ENCODE data around the gene TEX2. TPM values are rescaled to one million over a fixed set of nuclear protein-coding genes. Genes with fewer than 3 reads are reported as not detected.
"Not testable (repeated sequence)": the region's sequence is repeated elsewhere in the genome, so short reads cannot be mapped to it uniquely, and the experiment has no call there.

Gene TEX2
- total RNA-seq, 2 donors from 2014 or later: 24.6 to 27.4 TPM

DNA sequence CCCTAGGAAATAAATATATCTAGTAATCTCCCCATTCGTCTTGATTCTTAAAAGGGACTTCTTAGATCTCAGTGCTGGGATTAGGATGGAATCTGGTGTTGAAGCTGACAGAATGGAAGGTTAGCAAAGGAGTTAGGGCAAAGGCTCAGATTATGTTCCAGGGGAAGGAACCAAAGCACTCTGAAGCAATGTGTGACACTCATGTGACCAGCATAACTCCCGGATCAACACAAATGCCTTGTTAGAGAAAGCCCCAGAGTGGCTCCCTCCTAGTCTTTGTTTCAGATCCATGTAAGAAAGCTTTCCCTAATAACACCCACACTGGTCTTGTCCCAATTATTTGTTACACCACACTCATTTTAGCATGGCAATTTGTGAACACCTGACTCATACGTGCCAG is 70.5 kb downstream of the TEX2 start:
- no peak for DNase-seq (ENCODE audit: low spot score)
- intact Hi-C loops (cut with DNase I): no loop called here

DNA sequence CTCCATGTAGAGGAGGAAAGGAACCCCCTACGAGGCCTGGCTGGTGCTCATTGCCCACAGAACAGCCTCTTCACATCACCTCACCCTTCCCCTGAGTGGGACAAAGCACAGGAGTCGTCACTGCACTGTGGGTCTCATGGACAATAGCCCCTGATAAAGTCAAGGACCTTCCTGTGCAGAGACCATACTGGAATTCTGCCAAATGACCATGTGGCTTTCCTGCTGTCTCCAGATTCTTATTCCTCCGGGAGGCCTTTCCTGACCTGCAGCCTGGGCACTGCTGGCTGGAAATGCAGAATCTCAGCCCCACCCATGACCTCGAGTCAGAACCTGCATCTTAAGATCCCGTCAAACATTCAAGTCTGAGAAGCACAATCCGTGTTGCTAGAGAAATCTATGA is 72.6 kb downstream of the TEX2 start:
- intact Hi-C loops (cut with DNase I): no loop called here

DNA sequence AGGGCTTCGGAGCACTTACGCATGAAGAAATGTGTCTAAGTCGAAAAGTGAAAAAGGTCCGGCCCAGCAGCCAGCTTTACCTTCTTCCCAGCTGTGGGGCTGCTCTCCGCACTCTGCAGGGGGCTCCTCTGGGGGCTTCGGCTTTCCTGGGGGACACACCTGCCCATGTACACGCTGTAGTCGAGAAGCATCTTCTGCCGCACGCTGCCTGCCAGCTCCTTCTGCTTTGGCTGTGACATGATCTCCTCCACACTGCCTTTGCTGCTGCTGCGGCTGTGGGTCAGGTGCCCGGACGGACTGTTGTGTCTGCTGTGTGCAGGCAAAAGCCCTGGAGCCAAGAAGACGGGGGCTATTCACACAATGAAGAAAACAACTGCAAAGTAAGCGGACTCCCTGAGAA is 75.0 kb downstream of the TEX2 start:
- DNase-seq (ENCODE audit: low spot score): no peak
- intact Hi-C loops (cut with DNase I): no loop called here

More for the DNA sequence above, 72.6 kb downstream of the TEX2 start:
- DNase-seq (ENCODE audit: low spot score): no peak

DNA sequence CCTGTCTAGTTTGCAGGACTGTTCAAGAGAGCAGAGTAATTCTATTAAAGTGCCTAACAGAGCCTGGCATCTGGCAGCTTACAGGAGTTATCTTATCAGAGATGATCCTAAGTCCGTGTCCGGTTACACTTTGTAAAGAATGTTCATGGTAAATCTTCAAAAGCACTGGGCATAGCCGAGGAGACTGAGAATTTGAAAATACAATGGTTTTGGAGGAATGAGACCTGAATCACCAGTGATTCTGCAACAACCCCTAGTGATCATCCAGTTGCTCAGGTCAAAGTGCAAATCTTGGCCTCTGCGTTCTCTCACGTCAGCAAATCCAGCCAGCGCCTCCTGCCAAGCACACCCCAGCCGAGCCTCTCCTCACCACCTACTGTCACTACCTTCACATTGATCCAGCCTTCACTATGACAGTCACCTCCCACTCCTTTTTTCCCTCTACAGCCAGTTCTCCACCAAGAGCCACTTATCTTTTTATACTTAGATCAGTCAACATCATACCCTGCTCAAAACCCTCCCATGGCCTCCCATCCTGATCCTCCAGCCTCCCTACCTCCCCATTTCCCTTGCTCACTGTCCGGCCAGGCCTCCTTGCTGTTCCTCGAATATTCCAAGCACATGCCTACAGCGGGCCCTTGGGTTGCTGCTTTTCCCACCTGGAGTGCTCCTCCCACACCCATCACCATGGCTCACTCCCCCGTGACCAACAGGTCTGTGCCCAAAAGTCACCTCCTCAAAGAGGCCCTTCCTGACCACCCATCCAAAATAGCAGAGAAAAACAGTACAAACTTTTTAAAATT is 75.8 kb downstream of the TEX2 start:
- intact Hi-C loops (cut with DNase I): no loop called here
- no peak for DNase-seq (ENCODE audit: low spot score)

DNA sequence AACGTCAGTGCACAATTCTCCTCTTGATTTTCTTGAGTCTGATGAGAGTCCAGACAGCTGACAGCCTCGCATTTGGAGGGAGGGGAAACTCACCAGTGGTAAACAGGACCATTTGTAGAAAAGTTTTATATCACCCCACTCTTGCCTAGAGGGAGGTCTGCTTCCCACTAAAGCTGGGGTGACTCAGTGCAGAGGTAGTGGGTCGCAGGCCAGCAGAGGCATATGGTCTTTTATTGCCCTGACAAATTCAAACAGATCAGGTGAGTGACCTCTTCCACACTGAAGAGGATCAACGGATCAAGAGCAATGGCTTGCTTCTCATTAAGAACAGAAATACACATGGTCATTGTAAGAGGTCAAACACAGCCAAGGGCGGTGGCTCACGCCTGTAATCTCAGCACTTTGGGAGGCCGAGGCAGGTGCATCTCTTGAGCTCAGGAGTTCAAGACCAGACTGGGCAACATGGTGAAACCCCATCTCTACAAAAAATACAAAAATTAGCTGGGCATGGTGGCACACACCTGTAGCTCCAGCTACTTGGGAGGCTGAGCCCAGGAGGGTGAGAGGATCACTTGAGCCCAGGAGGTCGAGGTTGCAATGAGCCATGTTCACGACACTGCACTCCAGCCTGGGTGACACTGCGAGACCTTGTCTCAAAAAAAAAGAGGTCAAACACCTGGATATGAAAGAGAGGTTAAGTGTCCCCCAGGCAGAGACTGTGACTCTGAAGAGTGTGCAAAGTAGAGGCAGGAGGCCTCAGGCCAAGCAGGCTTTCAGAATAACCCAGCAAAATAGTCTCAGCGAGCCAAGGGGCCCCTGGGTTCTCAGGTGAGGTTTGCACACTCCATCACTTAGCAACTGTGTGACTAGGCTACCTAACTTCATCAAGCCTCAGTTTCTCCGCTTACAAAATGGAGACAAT is 76.6 kb downstream of the TEX2 start:
- intact Hi-C loops (cut with DNase I): no loop called here
- no peak for DNase-seq (ENCODE audit: low spot score)

DNA sequence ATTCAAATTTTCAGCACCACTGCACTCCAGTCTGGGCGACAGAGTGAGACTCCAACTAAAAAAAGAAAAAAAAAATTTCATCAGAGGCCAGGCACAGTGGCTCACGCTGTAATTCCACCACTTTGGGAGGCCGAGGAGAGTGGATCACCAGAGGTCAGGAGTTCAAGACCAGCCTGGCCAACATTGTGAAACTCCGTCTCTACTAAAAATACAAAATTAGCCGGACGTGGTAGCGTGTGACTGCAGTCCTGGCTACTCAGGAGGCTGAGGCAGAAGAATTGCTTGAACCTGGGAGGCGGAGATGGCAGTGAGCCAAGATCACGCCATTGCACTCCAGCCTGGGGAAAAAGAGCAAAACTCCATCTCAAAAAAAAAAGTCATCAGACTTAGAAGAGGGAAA is 77.5 kb downstream of the TEX2 start:
- peak; percentile 87 for DNase-seq (ENCODE audit: low spot score)
- intact Hi-C loops (cut with DNase I): not testable (repeated sequence)

DNA sequence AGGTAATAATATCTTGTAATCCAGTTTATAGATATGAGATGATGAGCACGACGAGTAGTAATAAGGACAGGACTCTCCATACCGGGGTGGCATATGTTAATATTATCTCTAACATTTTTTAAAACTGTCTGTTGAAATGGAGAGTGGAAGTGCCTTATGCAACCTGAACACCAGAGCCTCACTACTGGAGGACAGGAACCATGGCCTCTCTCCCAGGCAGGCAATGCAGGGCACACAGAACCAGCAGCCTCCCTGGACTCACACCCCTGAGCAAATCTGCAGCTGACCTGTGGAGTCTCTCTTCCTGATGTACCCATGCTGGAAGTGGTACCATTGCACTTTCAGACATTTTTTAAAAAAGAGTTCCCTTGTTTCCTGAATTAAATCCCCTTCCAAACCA is 78.0 kb downstream of the TEX2 start:
- intact Hi-C loops (cut with DNase I): no loop called here
- DNase-seq (ENCODE audit: low spot score): no peak

DNA sequence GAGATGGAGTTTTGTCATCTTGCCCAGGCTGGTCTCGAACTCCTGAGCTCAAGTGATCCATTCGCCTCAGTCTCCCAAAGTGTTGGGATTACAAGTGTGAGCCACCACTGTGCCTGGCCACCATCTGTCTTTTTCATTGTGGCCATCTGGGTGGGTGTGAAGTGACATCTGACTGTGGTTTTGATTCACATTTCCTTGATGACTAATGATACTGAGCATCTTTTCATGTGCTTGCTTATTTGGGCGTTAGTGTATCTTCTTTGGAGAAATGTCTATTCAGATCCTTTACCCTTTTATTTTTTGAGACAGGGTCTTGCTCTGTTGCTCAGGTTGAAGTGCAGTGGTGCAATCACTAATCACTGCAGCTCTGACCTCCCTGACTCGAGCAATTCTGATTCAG is 79.2 kb downstream of the TEX2 start:
- intact Hi-C loops (cut with DNase I): no loop called here
- no peak for DNase-seq (ENCODE audit: low spot score)

DNA sequence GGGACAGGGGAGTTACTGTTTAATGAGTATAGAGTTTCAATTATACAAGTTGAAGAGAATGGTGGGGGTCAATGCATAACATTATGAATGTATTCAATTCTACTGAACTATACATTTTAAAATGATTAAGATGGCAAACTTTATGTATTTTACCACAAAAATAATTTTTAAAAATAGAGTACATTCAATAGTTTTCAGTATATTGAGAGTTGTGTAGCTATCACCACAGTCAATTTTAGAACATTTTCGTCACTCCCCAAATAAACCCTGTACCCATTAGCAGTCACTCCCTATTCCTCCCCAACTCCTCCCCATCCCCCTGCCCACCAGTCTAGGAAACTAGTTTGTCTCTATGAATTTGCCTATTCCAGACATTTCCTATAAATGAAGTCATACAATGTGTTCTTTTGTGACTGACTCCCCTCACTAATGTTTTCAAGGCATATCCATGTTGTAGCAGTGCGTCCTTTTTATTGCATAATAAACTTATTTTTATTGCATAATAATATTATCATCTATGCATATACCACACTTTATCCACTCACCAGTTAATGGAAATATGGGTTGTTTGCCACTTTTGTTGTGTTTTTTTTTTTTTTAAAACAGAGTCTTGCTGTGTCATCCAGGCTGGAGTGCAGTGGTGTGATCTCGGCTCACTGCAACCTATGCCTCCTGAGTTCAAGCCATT is 80.6 kb downstream of the TEX2 start:
- intact Hi-C loops (cut with DNase I): no loop called here
- no peak for DNase-seq (ENCODE audit: low spot score)

DNA sequence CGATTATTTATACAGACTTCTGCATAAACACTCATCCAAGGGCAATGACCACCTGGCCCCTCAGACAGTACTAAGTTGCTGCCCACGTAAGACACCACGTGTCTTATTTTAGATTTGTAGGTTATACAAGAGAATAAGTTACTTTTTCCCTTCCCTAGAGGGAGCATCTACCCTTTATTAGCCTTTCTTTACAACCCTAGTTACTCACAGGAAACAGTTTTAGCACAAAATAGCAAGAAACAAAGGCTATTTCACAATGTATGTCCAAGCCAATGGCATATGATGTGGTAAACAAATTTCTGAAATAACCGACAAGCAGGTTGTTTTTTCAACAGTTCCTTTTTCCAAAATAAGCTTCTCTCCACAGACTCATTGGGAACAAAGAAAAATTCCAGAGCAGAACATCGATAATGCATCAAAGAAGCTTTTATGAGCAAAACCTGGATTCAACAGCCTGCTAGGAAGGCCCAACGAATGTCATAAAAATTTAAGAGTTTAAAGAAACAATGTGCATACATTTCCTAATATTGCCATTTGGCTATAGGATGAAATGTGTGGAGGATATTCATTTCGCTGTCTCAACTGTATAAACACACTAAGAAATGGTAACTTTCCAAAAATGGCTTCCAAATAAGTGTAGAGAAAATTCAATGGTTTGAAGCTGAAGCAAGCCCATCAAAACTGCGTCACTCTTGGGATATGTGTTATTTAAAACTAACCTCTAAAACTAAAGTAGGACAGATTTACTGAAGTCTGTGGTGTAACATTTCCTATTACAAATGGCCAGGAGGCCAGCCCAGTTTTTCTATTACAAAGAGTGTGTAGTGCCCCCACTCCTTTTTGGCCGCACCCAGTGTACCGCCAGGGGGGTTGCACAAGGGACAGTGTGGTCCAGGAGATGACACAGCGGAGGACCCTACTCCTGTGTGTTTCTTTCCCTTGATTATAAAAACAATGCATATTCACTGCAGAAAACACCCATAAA is 82.7 kb downstream of the TEX2 start:
- no peak for DNase-seq (ENCODE audit: low spot score)

DNA sequence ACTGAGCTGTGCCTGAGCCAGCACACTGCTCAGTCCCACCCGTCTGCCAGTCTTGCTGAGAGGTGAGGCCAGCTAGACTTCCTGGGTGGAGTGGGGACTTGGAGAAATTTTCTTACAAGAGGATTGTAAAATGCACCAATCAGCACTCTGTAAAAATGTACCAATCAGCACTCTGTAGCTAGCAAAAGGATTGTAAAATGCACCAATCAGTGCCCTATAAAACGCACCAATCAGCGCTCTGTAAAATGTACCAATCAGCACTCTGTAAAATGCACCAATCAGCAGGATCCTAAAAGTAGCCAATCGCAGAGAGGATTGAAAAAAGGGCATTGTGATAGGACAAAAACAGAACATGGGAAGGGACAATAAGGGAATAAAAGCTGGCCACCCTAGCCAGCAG is 84.0 kb downstream of the TEX2 start:
- intact Hi-C loops (cut with DNase I); DNase-seq (ENCODE audit: low spot score): not testable (repeated sequence)

More for the DNA sequence above, 82.7 kb downstream of the TEX2 start:
- intact Hi-C loops (cut with DNase I): no loop called here

DNA sequence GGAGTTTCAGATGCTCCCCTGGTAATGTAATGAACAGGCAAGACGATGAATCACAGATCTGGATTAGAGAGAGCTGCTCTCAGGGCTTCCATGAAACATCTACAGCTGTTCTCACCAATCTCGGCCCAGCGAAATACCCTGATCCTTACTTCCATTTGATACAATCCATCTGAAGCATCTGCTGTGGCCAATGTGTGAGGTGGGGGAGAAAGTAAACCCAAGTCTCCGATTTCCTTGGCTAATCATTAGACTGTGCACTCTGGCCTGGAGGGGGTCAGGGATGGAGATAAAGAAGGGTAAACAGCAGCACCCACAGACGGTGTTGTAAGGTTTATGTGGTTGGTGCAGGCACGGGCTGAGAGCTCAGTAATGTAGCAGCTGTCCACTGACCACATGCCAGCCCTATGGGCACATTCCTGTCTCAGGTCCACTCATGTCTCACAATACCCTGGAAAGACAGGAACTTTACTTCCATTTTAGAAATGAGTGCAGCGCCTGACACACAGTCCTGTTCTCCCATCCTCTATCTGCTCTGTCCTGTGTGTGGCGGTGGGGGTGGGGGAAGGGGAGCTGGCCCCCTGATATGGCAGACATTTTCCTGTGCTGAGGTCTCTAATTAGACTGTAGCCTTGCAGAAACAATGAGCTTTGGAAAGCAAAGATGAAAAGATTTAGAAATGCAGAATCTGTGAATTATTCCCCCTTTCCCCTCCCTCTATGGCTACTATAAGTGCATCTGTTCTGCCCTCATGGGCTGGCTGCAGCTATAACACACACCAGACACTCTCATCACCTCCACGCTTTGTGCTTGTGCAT is 84.8 kb downstream of the TEX2 start:
- intact Hi-C loops (cut with DNase I): no loop called here
- no peak for DNase-seq (ENCODE audit: low spot score)

DNA sequence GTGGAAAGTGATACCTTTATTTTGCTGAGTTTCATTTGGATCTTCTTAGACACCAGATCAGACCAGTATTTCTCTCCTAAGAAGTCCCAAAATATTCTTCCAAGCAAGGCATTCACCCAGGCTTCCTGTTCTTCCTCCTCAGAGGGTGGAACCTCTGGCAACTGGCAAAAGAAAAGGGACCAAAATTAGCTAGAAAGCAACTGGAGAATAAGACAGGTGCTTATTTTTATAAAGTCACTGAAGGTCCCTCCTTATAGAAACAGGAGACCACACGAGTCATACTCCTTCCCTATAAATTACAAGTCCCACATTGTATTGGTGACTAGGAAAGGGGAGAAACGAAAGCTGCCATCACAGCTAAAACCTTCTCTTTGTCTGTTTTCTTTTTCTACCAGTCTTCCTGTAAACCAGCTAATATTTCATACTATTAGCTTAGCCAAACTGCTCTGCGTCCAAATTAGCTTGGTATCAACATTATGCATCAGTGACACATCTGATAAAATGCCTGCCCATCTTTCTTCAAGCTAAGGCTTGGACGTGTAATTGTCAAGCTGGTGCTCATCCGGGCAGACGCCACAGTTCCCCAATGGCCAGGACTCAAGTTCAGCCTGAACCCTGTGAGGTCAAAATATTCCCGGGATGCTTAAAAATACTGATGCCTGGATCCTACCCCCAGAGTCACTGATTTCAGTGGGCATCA is 85.6 kb downstream of the TEX2 start:
- no peak for DNase-seq (ENCODE audit: low spot score)
- intact Hi-C loops (cut with DNase I): no loop called here

DNA sequence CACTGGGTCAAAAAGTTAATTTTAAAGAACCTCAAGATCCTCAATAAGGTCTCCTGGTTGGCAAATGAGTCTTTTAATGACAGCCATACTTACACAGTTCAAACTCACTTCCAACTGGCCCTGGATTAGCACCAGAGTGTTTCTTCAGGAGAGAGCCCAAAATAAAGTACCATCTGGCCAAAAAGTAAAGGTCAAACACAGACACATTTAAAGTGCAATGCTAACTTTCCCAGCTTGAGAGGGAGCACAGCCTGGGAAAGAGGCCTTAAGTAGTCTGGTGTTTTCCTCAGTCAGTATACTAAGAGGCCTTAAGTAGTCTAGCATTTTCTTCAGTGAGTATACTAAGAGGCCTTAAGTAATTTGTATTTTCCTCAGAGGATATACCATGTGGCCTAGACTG is 86.5 kb downstream of the TEX2 start:
- intact Hi-C loops (cut with DNase I): no loop called here

DNA sequence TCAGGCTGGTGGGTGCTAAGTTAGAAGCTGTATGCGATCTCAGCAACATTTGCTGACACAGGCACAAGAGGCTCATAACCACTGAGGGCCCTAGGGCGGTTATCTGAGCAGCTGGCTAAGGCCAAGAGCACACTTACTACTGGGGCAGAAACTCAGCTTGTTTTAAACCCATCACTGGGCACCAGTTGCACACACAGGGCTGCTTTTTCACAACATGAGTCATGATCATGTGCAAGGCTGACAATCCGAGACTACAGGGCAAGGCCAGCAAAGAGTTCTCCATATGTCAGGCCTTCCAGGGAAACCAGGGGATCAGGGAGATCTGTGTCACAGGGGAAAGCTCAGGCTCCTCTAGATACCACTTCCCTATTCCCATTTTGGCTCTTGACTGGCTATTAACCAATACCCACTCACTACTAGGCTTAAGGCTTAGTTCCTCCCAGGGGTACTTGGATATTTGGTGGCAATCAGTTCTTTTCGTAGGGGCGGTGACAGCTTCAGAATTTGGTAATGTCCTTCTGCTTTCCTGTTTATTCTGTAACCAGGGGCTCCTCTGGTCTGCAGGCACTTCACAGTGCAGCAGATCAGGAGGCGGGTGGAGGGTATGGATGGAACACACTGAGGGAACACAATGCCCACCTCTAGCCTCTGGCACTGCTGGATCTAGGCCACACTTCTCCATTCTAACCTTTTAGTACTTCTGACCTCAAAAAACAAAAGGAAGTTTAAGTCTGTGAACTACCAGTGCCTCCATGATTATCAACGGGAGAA is 88.2 kb downstream of the TEX2 start:
- intact Hi-C loops (cut with DNase I): no loop called here
- no peak for DNase-seq (ENCODE audit: low spot score)

More for the DNA sequence above, 86.5 kb downstream of the TEX2 start:
- no peak for DNase-seq (ENCODE audit: low spot score)

DNA sequence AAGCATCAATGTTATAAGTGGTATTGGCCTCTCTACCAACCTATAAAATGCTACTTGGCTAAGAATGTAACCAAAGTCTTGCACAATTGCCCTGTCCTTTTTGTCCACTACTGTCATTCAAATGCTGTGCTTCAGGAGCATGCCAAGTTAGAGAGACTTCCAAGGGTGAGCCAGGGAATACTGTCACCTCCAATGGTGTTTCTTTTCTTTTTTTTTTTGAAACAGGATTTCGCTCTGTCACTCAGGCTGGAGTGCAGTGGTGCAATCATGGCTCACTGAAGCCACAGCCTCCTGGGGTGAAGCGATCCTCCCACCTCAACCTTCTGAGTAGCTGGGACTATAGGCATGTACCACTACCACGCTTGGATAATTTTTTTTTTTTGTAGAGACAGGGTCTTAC is 89.4 kb downstream of the TEX2 start:
- intact Hi-C loops (cut with DNase I): no loop called here
- no peak for DNase-seq (ENCODE audit: low spot score)

DNA sequence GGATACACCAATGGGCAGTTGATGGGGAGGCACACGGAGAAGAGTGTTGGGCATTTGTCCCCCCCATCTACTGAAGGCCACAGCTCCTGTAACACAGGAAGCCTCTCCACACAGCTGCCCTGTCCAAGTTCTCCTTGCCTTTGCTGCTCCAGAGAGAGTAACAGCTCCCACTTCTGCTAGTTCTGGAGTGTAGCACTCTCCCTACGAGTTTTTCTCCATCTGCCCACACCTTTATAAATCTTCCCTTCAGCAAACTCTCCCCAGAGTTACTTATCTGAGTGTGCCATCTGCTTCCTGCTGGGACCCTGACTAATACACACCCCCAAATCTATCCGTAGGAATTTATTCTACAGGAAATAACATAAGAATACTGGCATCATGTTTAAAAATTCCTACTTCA is 90.5 kb downstream of the TEX2 start:
- DNase-seq (ENCODE audit: low spot score): no peak
- intact Hi-C loops (cut with DNase I): no loop called here

All from posterior vena cava (tissue), 2 donors.